Loucy (cell line): ENCODE results near the gene FAM8A1.

Source experiments
- EZH2phosphoT487 ChIP-seq: fragments of 200-600 bp; IDR thresholded peaks from 2 replicates; pipeline ENCODE4 v1.6.1; 2018; ENCODE audit warnings: antibody characterized with exemption, mild to moderate bottlenecking, moderate library complexity, borderline replicate concordance
- TF ChIP-seq, protein P1 (sequence below): fragments of 200-600 bp; sonication (generic); conservative IDR thresholded peaks from 2 replicates; pipeline ENCODE4 v1.5.1; 2014; ENCODE audit warnings: mild to moderate bottlenecking, antibody characterized with exemption, low read length

DNA sequence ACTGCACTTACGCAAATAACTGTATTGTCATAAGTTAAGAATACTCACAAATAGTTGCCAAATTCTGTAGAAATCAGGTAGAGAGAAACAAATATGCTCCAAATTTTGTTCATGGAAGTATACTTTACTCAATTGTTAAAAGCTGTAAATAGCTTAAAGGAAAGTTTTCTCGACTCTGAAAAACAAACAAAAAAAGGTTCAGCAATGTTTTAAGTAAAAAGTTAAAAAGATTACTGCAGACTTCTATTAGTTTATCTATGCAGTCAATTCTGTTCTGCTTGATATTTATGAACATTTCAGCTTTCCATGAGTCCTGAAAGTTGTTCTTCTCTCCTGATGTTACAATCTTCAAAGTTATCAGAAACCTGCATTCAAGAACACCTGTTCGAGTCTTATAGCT lies 37.5 kb upstream of the FAM8A1 start:
- TF ChIP-seq, protein P1, sequence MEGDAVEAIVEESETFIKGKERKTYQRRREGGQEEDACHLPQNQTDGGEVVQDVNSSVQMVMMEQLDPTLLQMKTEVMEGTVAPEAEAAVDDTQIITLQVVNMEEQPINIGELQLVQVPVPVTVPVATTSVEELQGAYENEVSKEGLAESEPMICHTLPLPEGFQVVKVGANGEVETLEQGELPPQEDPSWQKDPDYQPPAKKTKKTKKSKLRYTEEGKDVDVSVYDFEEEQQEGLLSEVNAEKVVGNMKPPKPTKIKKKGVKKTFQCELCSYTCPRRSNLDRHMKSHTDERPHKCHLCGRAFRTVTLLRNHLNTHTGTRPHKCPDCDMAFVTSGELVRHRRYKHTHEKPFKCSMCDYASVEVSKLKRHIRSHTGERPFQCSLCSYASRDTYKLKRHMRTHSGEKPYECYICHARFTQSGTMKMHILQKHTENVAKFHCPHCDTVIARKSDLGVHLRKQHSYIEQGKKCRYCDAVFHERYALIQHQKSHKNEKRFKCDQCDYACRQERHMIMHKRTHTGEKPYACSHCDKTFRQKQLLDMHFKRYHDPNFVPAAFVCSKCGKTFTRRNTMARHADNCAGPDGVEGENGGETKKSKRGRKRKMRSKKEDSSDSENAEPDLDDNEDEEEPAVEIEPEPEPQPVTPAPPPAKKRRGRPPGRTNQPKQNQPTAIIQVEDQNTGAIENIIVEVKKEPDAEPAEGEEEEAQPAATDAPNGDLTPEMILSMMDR = no peak
- TF ChIP-seq EZH2phosphoT487 = no peak
